22Rv1 (cell line): ENCODE results near the gene STRIP1.

ENCODE experiments used
- CTCF ChIP-seq: fragments of 450-650 bp; IDR thresholded peaks from 2 replicates; pipeline ENCODE4 v1.5.1; 2017; ENCODE audit warnings: mild to moderate bottlenecking
- ZFX ChIP-seq: fragments of 450-650 bp; IDR thresholded peaks from 2 replicates; pipeline ENCODE4 v1.6.1; 2017; ENCODE audit warnings: antibody characterized with exemption, borderline replicate concordance

GRCh38 chr1:110005971-110006370 is 28.5 kb upstream of the STRIP1 start:
- TF ChIP-seq CTCF (no peak), ZFX (no peak)
